HG02840 (cell line): Measurements from ENCODE around the gene ZC3H6.

Experiments
- ATAC-seq: cut with Tn5 transposase; IDR thresholded peaks from one replicate; pipeline ENCODE4 v1.9.1; 2021; ENCODE audit warnings: mild to moderate bottlenecking, moderate library complexity, moderate number of reproducible peaks; ENCODE audit not compliant: unreplicated experiment, low FRiP score

Gene ZC3H6, protein sequence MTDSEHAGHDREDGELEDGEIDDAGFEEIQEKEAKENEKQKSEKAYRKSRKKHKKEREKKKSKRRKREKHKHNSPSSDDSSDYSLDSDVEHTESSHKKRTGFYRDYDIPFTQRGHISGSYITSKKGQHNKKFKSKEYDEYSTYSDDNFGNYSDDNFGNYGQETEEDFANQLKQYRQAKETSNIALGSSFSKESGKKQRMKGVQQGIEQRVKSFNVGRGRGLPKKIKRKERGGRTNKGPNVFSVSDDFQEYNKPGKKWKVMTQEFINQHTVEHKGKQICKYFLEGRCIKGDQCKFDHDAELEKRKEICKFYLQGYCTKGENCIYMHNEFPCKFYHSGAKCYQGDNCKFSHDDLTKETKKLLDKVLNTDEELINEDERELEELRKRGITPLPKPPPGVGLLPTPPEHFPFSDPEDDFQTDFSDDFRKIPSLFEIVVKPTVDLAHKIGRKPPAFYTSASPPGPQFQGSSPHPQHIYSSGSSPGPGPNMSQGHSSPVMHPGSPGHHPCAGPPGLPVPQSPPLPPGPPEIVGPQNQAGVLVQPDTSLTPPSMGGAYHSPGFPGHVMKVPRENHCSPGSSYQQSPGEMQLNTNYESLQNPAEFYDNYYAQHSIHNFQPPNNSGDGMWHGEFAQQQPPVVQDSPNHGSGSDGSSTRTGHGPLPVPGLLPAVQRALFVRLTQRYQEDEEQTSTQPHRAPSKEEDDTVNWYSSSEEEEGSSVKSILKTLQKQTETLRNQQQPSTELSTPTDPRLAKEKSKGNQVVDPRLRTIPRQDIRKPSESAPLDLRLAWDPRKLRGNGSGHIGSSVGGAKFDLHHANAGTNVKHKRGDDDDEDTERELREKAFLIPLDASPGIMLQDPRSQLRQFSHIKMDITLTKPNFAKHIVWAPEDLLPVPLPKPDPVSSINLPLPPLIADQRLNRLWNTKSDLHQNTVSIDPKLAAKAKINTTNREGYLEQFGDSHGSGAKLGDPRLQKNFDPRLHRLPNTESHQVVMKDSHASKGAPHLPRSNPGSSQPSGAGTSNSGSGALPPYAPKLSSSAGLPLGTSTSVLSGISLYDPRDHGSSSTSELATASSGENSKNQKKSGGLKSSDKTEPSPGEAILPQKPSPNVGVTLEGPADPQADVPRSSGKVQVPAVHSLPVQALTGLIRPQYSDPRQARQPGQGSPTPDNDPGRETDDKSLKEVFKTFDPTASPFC

DNA sequence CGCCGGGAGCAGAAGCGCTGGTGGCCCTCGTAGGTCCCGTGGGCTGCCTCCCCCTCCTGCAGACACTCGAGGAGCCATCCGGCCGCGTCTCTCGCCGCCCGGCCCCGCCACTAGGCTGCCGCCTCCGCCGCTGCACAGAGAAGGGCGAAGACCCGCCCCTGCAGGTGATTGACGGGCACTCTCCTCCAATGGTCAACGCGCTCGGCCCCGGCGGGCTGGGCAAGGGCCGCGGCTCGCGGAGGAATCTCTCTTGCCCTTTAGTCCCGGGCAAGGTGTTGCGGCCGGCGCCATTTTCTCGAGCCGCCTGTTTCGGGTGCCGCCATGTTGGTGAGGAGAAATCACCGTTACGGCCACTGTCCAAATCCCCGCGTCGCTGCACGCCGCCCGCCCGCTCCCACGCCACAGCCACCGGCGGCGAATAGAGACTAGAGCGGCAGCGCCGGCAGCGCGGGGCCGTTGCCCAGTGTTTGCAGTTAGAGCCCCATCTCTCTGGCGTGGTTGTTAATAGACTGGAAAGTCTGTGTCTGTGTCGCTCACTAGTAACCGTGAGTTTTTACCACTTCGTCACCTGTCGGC, at the start of gene ZC3H6:
Gene ZC3H6, plus strand, starts transcription at position 287 of the 576 bp plus-strand sequence. CDS start 398 bp downstream, outside the sequence.
- peak; percentile 91 for ATAC-seq

DNA sequence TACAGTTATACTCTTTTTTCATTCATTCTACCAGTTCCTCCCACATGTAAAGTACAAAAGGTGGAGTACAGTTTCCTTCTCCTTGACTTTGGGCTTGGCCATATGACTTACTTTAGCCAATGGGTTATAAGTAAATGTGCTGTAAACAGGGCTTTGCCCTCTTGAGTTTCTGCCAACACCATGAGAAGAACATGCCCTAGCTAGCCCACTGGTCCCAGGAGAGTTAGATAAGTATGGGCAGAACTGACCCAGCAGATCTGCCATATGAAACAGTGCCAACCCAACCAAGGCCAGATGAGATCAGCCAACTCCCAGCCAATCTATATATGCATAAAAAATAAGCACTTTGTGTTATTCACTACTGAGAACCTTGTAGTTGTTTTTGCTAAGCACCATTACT, 46.0 kb upstream of the ZC3H6 start:
- ATAC-seq, result no peak

DNA sequence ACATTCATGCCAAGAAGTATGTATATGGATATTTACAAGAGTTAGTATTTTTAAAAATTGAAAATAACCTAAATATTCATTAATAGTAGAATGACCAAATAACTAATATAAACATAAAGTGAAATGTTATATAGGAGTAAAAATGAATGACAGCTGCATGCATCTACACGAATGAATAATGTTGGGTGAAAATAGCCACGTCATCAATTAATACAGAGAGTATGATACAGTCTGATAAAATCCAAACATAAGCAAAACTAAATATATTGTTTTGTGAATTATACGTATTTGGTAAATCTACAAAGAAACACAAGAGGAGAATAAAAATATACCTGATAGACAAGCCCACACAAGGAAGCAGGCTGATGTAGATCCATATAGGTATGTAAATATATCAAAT, 45.0 kb upstream of the ZC3H6 start:
- no peak for ATAC-seq

DNA sequence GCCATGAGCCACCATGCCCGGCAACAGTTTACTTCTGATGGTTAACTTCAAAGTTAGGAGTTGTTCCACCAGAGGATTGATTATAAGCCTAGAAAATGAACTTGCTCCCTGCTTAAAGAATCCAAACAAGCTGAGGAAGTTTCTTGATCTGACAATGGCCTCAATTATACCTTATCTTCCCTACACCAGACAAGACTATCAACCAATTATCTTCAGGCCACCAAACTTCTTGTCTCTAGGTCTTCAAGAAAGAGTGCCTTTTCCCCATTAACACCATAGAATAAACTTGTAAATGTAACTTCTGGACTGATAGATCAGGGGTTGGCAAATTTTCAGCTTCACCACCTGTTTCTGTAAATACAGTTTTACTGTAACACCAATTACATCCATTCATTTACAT, 35.5 kb upstream of the ZC3H6 start:
- ATAC-seq, result no peak

DNA sequence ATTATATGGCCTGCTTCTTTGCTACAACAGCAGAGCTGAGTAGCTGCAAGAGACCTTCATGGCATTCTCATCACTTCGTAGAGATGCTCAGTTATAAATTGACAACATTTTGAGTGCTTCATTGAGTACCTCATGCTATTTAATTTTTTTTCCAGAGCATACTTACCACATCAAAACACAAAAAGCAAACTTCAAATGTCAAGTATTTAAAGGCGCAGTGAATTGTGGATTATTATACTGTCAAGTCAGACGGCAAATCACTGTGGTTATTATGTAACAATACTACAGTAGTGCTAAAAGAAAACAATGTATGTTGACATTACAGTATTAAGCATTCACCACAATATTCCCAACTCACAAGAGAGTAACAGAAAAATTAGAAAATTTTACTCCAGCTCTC, 33.0 kb upstream of the ZC3H6 start:
- ATAC-seq, result no peak

DNA sequence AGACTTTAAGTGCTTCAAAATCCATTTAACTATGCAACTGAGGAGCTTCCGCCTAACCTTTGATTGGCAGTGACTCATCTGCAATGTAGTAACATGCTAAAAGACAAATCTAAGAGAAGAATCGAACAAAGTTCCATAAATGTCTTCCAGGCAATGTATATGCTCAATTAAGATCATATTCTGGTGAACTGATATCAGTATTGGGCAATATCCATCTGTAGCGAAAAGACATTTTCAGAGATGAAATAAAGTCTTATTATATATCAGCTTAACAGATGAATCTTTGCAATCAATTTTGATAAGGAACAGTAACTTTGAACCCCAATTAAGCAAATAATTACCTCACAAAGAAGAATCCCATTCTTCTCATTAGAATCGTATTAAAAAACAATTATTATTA, 32.2 kb upstream of the ZC3H6 start:
- no peak for ATAC-seq

DNA sequence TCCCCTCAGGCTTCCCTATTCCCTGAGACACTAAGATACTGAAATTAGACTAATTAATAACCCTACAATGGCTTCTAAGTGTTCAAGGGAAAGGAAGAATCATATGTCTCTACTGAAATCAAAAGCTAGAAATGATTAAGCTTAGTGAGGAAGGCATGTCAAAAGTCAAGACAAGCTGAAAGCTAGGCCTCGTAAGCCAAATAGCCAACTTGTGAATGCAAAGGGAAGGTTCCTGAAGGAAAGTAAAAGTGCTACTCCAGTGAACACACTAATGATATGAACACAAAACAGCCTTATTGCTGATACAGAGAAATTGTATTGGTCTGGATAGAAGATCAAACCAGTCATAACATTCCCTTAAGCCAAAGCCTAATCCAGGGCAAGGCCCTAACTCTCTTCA, 30.5 kb upstream of the ZC3H6 start:
- no peak for ATAC-seq

DNA sequence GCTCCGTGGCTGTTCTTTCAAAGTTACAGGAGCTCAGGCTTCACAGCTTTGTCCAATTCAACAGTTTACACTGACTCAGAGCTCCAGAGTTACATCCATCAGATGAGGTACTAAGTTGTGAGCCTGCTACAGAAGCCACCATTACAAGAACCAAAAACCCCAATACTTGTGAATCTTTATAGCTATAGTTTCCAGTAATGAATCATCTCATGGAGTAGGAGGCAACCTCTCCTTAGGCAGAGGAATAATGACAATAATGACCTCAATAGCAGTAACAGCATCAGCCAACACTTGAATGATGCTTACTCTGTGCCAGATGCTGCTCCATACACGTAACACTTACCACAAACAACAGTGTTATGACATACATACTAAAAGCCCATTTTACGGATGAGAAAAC, 24.1 kb upstream of the ZC3H6 start:
- no peak for ATAC-seq

DNA sequence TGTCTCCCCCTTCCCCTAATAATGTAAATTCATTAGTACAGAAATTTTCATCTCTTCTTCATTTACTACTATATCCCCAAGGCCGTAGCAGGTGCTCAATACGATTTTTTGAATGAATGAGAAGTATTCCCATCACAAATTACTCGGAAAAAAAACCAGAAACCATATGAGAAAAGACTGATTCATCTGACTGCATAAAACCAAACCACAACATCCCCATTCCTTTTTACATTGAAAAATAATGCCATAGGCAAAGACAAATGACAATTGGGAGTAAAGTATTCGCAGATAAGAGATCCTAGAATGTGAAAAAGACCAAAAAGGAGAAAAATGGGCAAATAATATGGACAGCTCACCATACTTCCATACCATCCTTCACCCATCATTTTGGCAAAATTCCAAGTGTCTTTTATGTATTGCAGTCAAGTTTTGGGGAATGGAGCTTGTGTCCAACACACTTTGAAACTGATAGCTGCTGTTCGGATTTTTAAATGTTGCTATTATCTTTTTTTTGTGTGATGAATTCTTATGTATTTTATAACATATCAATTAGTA, 22.1 kb upstream of the ZC3H6 start:
- no peak for ATAC-seq

DNA sequence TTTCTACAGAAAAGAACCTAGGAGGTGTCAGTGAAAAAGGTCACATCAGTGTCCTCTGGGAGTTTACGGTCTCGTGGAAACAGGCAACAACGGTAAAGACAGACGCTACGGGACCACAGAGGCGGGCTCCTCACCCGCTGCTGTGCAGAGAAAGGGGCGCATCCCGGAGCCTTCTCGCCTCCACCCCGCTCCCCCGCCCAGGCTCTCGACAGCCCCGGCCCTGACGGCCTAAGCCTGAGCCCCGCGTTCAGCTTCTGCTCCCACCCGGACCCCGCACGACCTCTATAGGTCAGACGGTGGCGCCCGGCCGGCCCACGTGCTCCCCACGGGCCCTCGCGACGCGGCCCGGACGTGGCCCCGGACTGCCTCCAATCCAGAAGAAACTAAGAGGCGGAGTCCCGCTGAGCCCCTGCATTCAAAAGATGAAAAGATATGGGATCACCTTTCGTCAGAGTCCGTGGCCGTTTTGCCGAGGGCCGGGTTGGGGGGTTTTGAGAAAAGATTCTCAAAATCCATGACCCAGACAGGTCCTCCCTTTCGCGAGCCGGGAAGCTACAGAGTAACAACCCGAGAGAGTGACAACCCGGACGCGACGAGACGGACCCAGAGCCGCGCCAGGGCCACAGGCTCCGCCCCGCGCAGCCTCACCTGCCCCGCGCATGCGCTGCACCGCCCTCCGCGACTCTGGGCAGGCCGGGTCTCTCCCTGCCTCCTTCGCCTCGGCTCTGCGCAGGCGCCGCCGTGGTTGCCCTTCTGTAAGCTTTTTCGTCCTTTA, 20.7 kb upstream of the ZC3H6 start, which contains the start of gene ZC3H8:
Gene ZC3H8, minus strand, starts transcription at position 577 of the 775 bp plus-strand sequence. Its CDS starts 61 bp downstream, at position 516.
- peak; percentile 85 for ATAC-seq

DNA sequence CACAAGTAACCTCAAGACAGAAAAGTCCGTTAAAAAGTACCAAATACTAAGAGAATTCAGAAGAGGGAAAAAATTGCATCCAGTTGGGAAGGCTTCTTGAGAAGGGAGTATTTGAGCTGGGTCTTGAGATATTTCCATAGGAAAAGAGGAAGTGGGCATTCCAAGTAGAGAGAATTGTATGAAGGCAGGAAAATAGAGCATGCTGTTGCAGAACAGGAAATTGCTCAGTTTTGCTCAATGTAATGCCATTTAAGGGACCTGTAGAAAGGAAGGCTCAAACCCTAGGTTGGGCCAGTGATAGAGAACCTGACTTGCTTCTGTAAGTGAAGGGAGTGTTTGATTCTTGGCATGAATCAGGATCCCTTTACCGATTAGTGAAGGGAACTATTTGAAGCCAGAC, 19.5 kb upstream of the ZC3H6 start:
- no peak for ATAC-seq

DNA sequence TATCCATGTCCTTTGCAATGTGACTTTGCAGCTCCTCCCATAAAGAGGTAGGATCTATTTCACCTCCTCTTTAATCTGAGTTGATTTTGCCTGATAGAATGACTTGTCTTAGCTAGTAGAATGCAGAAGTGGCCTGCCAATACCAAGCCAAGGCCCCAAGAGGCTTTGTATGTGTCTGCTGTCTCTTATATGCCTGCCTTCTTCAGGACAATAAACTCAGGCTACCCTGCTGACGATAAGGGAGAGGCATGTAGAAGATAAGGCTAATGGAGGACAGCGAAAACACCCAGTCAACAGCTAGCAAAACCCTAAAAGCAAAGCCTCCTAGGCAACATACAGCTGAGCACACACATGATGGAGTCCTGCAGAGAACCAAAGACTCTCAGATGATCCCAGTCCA, 18.7 kb upstream of the ZC3H6 start:
- no peak for ATAC-seq

DNA sequence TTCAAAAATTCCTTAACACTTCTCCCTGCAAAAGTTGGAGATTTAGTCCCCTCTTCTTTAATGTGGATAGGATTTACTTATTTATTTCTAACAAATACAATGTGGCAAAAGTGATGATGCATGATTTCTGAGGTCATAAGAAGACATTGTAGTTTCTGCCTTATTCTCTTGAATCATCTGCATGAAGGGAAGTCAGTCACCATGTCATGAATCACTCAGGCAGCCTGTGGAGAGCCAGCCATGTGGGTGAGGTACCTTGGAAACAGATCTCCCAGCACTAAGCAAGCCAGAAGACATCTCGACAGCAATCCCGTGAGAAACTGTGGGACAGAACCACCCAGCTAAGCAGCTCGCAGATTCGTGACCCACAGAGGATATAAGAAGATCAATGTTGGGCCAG, 17.8 kb upstream of the ZC3H6 start:
- no peak for ATAC-seq

DNA sequence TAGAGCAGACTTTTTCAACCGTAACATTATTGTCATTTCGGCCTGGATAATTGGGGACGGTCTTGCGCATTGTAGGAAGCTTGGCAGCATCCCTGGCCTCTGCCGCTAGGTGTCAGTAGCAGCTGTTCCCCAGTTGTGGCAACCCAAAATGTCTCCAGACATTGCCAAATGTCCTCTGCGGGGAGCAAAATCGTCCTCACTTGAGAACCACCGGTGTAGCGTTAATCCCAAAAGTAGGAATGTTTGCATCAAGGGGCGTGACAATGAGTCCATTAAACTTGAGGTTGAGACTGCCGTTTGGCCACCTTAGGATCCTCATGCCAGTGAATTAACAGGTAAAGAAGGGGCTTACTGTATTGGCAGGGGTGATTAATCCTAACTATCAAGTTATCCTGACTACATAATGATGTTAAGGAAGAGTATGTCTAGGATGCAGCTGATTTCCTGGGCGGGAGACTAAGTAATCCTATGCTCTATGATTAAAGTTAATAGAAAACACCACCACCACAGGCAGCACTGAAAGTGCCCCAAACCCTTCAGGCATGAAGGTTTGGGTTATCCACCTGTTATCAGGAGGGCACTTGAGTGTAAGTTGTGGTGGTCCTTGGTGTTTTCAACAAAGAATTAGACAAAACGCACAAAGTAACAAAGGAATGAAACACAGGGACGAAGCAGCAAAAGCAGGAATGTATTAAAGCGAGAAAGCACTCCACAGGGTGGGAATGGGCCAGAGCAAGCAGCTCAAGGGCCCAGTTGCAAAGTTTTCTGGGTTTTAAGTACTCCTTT, 15.7 kb upstream of the ZC3H6 start:
- no peak for ATAC-seq

DNA sequence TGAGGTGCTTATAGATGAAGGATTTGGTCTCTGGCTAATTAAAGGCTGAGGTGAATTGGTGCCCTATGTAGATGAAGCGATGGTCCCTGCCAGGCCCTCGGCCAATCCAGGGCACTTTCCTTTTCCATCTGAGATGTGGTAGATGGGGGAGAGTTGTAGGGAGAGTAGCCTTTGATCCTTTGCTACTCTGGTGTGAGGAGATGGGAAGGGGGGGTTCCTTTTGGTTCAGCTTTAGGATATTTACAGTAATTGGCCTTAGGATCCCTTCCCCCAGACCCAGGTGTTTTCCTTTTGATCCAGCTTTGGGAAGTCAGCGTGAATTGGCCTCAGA, 15.1 kb upstream of the ZC3H6 start:
- no peak for ATAC-seq

DNA sequence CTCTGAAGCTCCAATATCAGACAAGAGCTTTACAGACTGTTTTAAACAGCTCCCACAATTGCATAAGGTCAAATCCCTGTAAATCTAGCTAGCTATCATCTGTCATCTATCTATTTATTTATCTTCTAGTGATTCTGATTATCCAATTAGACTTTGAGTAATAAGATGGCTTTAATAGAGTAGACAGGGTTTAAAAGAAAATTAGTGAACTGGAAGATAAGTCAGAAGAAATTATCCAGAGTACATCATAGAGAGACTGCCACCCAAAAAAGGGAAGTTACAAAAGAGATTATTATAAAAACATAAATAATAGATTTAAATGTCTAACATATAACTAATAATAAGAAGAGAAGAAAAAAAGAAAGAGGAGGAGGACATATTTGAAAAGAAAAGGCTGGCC, 12.5 kb upstream of the ZC3H6 start:
- ATAC-seq, result no peak

DNA sequence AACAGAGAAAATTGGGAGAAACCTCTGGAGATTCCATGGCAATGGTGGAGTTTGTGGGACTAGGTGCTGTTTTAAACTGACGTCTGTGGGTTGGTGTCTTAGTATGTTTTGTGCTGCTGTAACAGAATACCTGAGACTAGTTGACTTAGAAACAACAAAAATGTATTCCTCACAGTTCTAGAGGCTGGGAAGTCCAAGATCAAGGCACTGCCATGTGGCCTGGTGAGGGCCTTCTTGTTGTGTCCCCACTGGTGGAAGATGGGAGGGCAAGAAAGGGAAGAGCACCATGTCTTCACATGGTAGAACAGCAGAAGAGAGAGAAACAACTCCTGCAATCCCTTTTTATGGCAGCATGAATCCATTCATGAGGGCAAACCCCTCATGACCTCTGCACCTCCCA, 6.8 kb upstream of the ZC3H6 start:
- no peak for ATAC-seq

DNA sequence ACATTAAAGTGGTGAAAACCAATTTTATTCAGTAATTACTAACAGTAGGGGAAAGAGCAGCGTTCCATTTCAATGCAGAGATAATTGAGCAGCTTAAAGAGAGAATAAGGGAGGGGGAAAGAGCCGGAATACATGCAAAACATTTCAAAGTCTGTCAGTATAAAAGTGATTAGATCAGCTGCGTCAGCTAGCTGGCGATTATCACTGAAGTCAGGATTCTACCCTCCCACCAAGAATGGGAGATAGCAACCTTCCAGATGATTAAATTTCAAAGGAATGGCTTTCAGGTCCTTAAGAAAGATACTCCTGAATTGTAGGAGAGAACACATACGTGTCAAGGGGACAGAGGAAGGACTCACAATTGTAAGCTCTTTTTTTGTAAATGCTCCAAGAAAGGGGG, 2.7 kb upstream of the ZC3H6 start:
- ATAC-seq, result no peak

DNA sequence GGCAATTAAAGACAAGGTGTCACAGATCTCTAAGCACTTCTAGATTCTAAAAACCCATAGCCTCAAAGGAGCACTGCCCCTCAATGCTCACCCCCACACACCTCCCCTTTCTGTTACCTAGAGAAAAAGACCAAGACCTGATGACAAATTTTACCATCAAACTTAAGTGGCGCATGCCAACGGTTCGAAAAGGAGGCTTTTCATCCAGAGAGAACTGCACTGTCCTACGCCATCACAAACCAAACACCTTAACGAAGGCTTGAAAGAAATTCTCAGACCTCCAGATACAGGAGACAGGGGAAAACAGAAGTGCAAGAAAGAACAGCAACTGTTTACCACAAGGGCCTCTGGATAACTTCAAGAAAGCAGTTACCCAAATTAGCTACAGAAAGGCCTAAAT, 2.0 kb upstream of the ZC3H6 start:
- no peak for ATAC-seq
